Activated T-cell treated with anti-CD3 and anti-CD28 coated beads for 1 hour (primary cell): Measurements from ENCODE around the gene MARK4.

Experiments used
- DNase-seq: peaks from one replicate; pipeline ENCODE4 v3.0.0-alpha.2; 2020; ENCODE audit warnings: low read depth

The MARK4 gene

GRCh38 chr19:45340232-45340898 lies 89.3 kb downstream of the MARK4 start, which contains the start of gene KLC3:
KLC3 (plus strand) TSS chr19:45340750; CDS start chr19:45345542, 4,792 bp downstream.
- DNase-seq: peak; percentile 9

GRCh38 chr19:45340899-45341453 lies 89.9 kb downstream of the MARK4 start:
- no peak for DNase-seq

- DNase-seq: no peak
Measured at GRCh38 chr19:45342911-45343310, 91.8 kb downstream of the MARK4 start.

GRCh38 chr19:45344621-45345505 lies 93.8 kb downstream of the MARK4 start:
- no peak for DNase-seq

- no peak for DNase-seq
Measured at GRCh38 chr19:45345506-45345860, 94.4 kb downstream of the MARK4 start.

GRCh38 chr19:45346449-45346848 lies 95.4 kb downstream of the MARK4 start:
- no peak for DNase-seq

DNA sequence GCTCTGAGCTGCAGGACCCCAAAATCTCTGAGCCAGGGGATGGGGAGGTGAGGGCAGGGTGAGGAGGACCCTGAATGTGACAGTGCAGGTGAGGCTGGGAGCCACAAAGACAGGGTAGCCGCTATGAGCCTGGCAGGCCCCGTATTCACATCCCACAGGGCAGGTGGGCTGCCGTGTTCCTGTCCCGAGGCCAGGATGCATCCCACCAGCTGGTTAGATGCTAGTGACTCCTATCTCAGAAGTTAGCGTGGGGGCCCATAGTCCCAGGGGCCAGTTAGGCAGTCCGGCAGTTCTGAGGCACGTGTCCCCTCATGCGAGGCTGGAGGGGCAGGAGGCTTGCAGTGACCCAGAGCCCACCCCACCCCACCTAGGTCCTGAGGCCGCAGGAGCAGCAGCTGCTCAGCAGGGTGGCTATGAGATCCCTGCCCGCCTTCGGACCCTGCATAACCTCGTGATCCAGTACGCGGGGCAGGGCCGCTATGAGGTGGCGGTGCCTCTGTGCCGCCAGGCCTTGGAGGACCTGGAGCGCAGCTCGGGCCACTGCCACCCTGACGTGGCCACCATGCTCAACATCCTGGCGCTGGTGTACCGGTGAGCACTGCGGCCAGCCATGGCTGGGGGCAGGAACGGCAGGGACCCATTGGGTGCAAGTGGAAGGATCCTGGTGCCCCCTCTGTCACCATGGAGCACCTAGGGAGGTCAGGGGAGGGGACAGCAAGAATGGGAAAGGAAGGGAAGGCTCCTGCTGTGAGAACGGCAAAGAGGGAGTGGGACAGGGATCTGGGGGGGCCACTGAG lies 96.7 kb downstream of the MARK4 start:
- no peak for DNase-seq

DNA sequence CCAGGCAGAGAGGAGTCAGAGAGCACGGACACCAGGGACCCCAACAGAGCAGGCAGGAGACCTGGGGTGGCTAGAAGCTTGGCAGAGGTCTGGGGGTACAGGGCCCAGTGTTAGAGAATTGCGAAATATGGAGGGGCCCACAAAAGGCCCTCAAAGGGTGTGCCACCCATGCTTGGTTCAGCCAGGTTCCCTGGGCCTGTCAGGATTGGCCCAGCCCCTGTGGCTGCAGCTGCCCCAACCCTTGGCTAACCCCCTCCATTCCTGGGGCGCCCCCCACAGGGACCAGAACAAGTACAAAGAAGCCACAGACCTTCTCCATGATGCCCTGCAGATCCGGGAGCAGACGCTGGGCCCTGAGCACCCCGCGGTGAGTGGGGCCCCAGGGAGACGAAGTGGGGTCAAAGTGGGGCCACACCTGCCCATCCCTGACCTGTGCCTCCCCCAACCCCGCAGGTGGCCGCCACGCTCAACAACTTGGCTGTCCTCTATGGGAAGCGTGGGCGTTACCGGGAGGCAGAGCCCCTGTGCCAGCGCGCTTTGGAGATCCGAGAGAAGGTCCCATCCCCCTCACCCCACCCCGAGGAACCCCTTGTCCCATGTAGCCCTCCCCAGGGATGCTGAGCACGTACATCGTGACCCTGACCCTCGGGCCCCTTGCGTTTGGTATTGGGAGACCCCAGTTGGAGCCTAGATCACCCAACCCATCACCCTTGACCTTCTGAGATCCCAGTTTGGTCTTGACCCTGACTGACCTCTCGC lies 97.5 kb downstream of the MARK4 start:
- no peak for DNase-seq

- no peak for DNase-seq
Measured at GRCh38 chr19:45349126-45349415, 98.0 kb downstream of the MARK4 start.

- DNase-seq: no peak
Measured at GRCh38 chr19:45349430-45349941, 98.4 kb downstream of the MARK4 start.

DNA sequence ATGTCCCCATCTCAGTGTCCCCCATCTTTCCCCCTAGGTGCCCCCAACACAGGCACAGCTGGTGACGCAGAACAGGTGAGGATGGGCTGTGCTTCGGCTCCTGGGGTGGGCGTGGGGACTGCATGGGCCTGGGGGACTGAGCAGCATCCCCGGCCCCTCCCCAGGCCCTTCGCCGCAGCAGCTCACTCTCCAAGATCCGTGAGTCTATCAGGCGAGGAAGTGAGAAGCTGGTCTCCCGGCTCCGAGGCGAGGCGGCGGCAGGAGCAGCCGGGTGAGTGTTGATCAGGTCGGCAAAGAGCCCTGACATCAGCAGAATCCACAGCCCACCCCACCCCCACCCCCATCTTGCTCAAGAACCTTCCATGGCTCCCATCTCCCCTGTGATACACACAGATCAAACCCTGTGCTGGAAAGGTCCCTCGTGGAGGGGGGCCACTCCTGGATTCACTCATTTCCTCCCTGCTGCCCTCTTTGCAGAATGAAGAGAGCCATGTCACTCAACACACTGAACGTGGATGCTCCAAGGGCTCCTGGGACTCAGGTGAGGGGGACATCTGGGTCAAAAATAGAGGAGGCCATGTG lies 99.5 kb downstream of the MARK4 start:
- DNase-seq: no peak

DNA sequence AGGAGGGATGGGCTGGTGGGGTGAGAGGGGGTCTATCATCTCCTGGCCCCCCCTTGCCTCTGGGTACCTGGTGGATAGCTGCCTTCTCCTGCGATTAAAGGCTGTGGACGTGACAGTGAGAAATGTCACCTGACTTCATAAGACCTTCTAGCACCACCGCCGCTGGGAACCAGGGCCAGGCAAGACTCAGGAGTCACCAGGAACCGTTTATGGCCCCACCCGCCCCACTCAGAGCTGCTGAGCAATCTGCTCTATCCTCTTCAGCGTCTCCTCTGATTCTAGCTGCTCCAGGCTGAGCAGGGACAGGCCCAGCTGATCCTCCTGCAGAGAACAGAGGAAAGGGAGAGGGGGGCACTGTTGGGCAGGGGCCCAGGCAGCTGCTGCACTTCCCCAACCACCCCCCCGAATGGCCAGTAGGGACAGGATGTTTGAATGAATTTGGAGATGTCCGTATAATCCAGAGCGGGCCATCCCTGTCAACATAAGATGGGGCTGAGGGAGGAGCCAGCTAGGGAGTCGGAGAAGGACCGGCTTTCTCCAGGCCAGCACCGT lies 100.4 kb downstream of the MARK4 start:
- no peak for DNase-seq

GRCh38 chr19:45352062-45352461 lies 101.0 kb downstream of the MARK4 start:
- DNase-seq: no peak

DNA sequence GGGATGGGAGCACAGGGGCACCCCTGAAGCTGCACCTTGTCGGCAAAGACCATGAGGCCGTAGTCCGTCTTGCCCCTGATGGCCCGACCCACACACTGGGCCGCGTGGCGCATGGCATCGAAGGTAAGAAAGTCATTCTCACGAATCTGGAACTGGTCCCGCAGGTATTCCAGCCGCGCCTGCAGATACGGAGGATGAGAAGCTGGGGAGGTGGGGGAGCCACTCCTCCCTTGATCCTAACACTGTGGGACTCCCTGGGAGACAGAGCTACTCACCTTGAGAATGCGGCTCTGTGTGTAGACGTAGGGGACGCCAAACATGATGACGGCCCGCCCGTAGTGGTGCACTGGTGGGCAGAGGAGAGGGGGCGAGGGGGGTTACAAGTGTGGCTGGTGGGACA lies 101.4 kb downstream of the MARK4 start:
- no peak for DNase-seq

- DNase-seq: no peak
Measured at GRCh38 chr19:45352914-45353796, 102.1 kb downstream of the MARK4 start.

GRCh38 chr19:45354241-45354842 lies 103.3 kb downstream of the MARK4 start:
- no peak for DNase-seq
